Esophagus squamous epithelium (tissue), 5 donors: ENCODE results near the gene AGMO. TPM values are rescaled to one million over a fixed set of nuclear protein-coding genes. Genes with fewer than 3 reads are reported as not detected.

Source experiments
- DNase-seq: peaks from one replicate; lab custom pipeline; 2025; lab: John Stamatoyannopoulos, UW
- H3K27ac ChIP-seq, 4 donors: fragments of 200-600 bp; sonication (generic); one replicate each; pipeline ENCODE4 v1.5.1; 2016 to 2019; ENCODE audit warnings: mild to moderate bottlenecking in 1 of 4
- H3K27me3 ChIP-seq, 4 donors: fragments of 200-600 bp; sonication (generic); 1 replicate in 3 of 4; 2 replicates in 1 of 4; pipeline versions ENCODE4 v1.5.1 to v1.6.0; 2017 to 2021; ENCODE audit warnings: antibody characterized with exemption in 1 of 4
- H3K36me3 ChIP-seq, 3 donors: fragments of 200-600 bp; sonication (generic); one replicate each; pipeline ENCODE4 v1.5.1; 2016 to 2019
- H3K4me1 ChIP-seq, 3 donors: fragments of 200-600 bp; sonication (generic); one replicate each; pipeline ENCODE4 v1.5.1; 2017 to 2019
- H3K4me3 ChIP-seq, 4 donors: fragments of 200-600 bp; sonication (generic); 1 replicate in 3 of 4; 2 replicates in 1 of 4; pipeline ENCODE4 v1.5.1; 2016 to 2019; ENCODE audit warnings: mild to moderate bottlenecking in 2 of 4, moderate library complexity in 1 of 4
- H3K9me3 ChIP-seq, 3 donors: fragments of 200-600 bp; sonication (generic); one replicate each; pipeline ENCODE4 v1.5.1; 2016 to 2019
- POLR2A ChIP-seq, 4 donors: fragments of 450-650 bp; IDR thresholded peaks; one replicate each; pipeline ENCODE4 v1.6.1; 2017; ENCODE audit warnings: antibody characterized with exemption in 4 of 4, mild to moderate bottlenecking in 4 of 4, moderate library complexity in 3 of 4
- WGBS, 2 donors: methylation state at CpG; one replicate each; pipeline ENCODE4 v1.1.5; 2018; 5-methylcytosine and 5-hydroxymethylcytosine counted together
- intact Hi-C: fragments of 100-400 bp; cut with DNase I; formaldehyde crosslinking; loops from one replicate; pipeline ENCODE4 v1.15.0; 2022
- total RNA-seq, 4 donors: library from RNA; depleted of rRNA; stranded (reverse); fragments of >200 nt; gene quantifications; one replicate each; pipeline ENCODE4 v1.1.0, GENCODE V29; 2016
- TF ChIP-seq, protein P1 (sequence below), 6 experiments: fragments of 450-650 bp in 4 of 6; fragments of 200-600 bp in 2 of 6; sonication (generic) in 2 of 6; IDR thresholded peaks; one replicate each; pipeline ENCODE4 v1.5.1; 2016 to 2019; ENCODE audit warnings: antibody characterized with exemption in 6 of 6, mild to moderate bottlenecking in 4 of 6, moderate library complexity in 4 of 6
- donor health status: DM: yes; HTN: yes; CAD: no.

The AGMO gene
- total RNA-seq, 4 donors from 2014 or later = 0.38 to 0.53 TPM; not detected in 2

DNA sequence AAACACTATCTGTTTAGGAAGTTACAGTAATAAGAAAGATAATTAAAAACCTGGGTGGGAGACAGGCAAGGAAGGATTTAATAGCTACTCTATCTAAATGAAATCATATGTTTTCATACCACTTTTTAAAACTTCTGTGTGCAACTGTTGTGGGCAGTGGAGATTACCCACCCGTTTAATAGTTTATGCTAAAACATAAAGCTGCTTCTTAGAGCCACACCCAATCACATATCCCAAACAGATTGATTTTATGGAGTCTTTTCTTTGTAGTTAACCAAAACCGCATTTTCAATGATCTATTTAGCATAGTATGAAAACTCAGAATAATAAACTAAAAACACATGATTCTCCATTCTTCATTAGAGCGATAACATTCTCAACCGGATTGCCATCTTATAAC is 304.1 kb downstream of the AGMO start:
- WGBS, 2 donors = 88% methylated on average over 4 of the region's 4 CpGs
- H3K9me3 ChIP-seq = no peaks in the 10 kb centered on the region
- no peaks in the 10 kb centered on the region for H3K4me1 ChIP-seq
- no peaks in the 10 kb centered on the region for H3K27me3 ChIP-seq
- TF ChIP-seq, protein P1, sequence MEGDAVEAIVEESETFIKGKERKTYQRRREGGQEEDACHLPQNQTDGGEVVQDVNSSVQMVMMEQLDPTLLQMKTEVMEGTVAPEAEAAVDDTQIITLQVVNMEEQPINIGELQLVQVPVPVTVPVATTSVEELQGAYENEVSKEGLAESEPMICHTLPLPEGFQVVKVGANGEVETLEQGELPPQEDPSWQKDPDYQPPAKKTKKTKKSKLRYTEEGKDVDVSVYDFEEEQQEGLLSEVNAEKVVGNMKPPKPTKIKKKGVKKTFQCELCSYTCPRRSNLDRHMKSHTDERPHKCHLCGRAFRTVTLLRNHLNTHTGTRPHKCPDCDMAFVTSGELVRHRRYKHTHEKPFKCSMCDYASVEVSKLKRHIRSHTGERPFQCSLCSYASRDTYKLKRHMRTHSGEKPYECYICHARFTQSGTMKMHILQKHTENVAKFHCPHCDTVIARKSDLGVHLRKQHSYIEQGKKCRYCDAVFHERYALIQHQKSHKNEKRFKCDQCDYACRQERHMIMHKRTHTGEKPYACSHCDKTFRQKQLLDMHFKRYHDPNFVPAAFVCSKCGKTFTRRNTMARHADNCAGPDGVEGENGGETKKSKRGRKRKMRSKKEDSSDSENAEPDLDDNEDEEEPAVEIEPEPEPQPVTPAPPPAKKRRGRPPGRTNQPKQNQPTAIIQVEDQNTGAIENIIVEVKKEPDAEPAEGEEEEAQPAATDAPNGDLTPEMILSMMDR (IDR thresholded peaks at IDR 0.05) = no peak
- no peak for TF ChIP-seq POLR2A (IDR thresholded peaks at IDR 0.05)
- no peak overlapping the region for H3K27ac ChIP-seq
- intact Hi-C loops = no loop called here
- DNase-seq = no peak
- no peak overlapping the region for H3K4me3 ChIP-seq
- H3K36me3 ChIP-seq = no peaks in the 10 kb centered on the region

DNA sequence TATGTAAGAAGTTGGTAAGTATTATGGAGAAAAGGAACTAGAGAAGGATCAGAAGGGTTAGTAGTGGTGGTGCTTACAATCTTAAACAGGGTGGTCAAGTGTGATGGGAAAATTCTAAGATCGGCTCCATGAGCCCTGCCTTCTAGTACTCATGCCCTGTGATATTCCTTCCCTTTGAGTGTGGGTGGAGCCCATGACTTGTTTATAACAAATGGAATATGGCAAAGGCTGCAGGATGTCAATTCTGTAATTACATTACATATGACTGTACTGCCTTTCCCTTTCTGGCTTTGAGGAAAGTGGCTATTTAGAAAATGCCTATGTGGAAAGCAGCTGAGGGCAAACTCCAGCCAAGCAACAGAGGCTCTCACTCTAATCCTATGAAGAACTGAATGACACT is 309.6 kb downstream of the AGMO start:
- no peaks in the 10 kb centered on the region for H3K27me3 ChIP-seq
- no peak for TF ChIP-seq POLR2A (IDR thresholded peaks at IDR 0.05)
- TF ChIP-seq, protein P1 (IDR thresholded peaks at IDR 0.05) = no peak
- WGBS, 2 donors = 80 to 89% methylated on average over 1 of the region's 1 CpG
- H3K36me3 ChIP-seq = no peaks in the 10 kb centered on the region
- no peaks in the 10 kb centered on the region for H3K4me1 ChIP-seq
- no peak for DNase-seq
- no peaks in the 10 kb centered on the region for H3K9me3 ChIP-seq
- intact Hi-C loops = no loop called here
- no peak overlapping the region for H3K27ac ChIP-seq
- no peak overlapping the region for H3K4me3 ChIP-seq

DNA sequence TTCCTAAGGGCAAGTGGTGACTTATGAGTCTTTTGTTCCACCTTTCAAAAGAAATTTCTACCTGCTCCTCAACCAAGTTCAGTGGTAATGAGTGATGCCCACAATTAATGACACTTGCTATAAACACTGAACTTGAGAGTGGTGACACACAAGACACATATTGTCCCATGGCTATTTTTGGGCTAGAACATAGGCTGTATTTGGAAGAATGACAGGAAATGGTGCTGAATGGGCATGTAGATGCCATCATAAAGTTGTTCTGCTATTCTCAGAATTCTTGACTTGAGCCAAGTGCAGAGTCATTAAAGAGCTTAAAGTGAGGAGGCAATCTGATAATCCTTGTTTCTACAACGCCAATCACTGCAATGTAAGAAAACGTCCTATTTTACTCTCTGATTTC is 313.3 kb downstream of the AGMO start:
- 49 to 66% methylated on average over 2 of the region's 2 CpGs for WGBS, 2 donors
- no peak for DNase-seq
- H3K9me3 ChIP-seq = no peaks in the 10 kb centered on the region
- H3K27ac ChIP-seq = no peak overlapping the region
- no peaks in the 10 kb centered on the region for H3K27me3 ChIP-seq
- no peaks in the 10 kb centered on the region for H3K4me1 ChIP-seq
- no peak overlapping the region for H3K4me3 ChIP-seq
- no peak for TF ChIP-seq POLR2A (IDR thresholded peaks at IDR 0.05)
- TF ChIP-seq, protein P1 (IDR thresholded peaks at IDR 0.05) = no peak
- intact Hi-C loops = no loop called here
- H3K36me3 ChIP-seq = no peaks in the 10 kb centered on the region

DNA sequence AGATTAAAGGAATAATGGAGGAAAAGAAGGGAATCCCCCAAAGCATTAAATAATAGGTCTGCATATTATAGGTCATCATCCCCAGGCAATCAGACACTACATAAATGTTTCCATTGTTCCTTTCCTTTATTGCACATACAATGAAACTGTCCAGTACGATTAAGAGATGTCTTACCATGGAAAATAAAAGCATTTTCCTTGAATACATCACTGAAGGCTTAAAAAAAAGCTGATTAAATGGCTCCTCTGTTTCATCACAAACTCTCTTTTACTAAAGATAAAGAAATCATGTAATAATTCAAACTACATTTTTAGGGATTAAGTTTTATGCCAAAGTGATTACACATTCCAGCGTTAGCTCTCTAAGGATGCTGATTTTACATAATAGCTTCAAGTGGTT is 316.0 kb downstream of the AGMO start:
- WGBS, 2 donors = 16 to 25% methylated on average over 2 of the region's 2 CpGs
- no peak overlapping the region for H3K4me3 ChIP-seq
- H3K27me3 ChIP-seq = no peaks in the 10 kb centered on the region
- no peak overlapping the region for H3K27ac ChIP-seq
- TF ChIP-seq, protein P1 (IDR thresholded peaks at IDR 0.05) = no peak
- TF ChIP-seq POLR2A (IDR thresholded peaks at IDR 0.05) = no peak
- no peaks in the 10 kb centered on the region for H3K36me3 ChIP-seq
- H3K9me3 ChIP-seq = no peaks in the 10 kb centered on the region
- intact Hi-C loops = no loop called here
- H3K4me1 ChIP-seq = no peaks in the 10 kb centered on the region
- DNase-seq = no peak

DNA sequence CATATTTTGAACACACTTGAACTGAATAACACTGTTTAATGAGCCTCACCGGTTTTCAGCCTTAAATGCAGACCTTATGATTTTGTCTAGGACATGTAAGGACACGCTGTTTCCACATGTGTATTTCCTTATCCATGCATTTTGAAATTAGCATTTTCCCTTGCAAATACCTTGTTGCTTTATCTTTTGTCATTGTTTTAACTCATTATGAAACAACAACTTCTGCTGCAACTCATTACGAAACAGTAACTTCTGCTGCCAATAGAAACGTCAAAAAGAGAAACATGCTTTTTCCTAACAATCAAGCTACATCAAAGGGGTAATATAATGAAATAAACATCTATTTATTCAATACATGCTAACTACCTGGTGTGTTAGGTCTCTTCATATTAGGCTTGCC is 322.0 kb downstream of the AGMO start:
- Histone ChIP-seq H3K27me3 (no peaks in the 10 kb centered on the region), H3K4me1 (no peaks in the 10 kb centered on the region), H3K4me3 (no peak overlapping the region), H3K36me3 (no peaks in the 10 kb centered on the region), H3K27ac (no peak overlapping the region), H3K9me3 (no peaks in the 10 kb centered on the region)
- no peak for DNase-seq
- intact Hi-C loops = no loop called here
- WGBS, 2 donors = 56 to 57% methylated on average over 4 of the region's 4 CpGs
- TF ChIP-seq, protein P1 (IDR thresholded peaks at IDR 0.05) = no peak
- TF ChIP-seq POLR2A (IDR thresholded peaks at IDR 0.05) = no peak
